NCI-H1417 (cell line): Measurements from ENCODE around the gene CHST11.

Source experiments
- DNase-seq, 3 experiments: peaks; one replicate each; lab custom pipeline; 2025; lab: John Stamatoyannopoulos, UW

Gene CHST11

DNA sequence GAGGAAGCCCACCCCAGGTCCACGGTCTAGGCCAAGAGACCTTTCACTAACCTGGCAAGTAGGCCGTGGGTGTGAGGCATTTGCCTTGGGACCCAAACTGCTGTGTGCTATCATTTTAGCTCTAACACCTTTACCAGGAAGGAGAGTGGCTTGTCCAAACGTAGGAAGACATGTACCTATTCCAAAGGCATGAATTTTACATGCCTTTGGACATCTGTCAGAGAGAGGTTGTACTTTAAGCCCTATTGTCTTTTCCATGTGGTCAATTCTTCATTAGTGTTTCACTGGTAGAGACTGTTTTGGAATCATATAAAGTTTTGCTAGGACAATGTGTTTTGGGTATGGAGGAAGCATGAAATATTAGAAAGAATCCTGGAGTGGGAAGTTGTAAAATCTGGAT lies 352.5 kb downstream of the CHST11 start:
- no peak for DNase-seq

DNA sequence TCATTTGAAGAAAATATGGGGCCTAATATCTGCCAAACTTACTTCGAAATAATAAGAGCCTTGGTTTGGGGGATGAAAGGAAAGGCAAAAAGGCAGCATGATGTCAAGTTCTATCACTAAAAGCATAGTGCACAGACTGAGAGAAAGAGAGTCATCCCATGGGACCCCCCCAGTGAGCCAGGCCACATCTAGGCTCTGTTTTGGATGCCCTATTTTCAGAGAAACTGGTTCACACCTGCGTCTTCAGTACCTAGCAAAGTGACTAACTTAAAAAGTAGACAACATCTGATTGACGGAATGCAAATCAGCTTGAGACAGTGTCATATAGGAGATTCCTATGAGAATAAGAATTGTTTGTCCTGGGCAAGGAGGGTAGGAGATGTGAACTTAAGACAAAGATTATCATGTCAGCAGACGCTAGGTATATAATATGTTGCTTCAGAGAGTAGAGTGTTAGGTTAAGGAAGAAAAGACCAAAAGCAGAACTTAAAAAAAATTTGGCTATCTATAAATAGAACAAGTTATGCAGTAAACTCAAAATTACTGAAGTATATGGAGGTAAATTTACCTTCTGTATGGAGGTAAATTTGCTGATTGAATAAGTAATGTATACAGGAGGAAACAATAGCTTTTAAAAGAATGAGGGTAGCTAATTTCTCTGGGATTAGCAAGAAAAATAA lies 353.1 kb downstream of the CHST11 start:
- no peak for DNase-seq
